Skeletal muscle tissue (tissue), 4 donors: ENCODE measurements around the gene SPATA31A1. TPM values are rescaled to one million over a fixed set of nuclear protein-coding genes. Genes with fewer than 3 reads are reported as not detected.
"Not testable (repeated sequence)": the region's sequence is repeated elsewhere in the genome, so short reads cannot be mapped to it uniquely, and the experiment has no call there.

ENCODE experiments used
- H3K27ac ChIP-seq: one replicate; pipeline ENCODE4 v1.7.0; 2013; ENCODE audit warnings: mild to moderate bottlenecking, low read depth, low read length, inconsistent platforms
- H3K27me3 ChIP-seq, 3 donors: one replicate each; pipeline ENCODE4 v1.7.0; 2013; ENCODE audit warnings: low read length in 3 of 3; ENCODE audit not compliant: control insufficient read depth in 3 of 3, insufficient read depth in 3 of 3
- H3K36me3 ChIP-seq, 3 donors: one replicate each; pipeline ENCODE4 v1.7.0; 2013; ENCODE audit warnings: low read length in 3 of 3; ENCODE audit not compliant: control insufficient read depth in 3 of 3, insufficient read depth in 3 of 3
- H3K4me1 ChIP-seq, 3 donors: one replicate each; pipeline ENCODE4 v1.7.0; 2013; ENCODE audit warnings: low read length in 3 of 3, mild to moderate bottlenecking in 3 of 3; ENCODE audit not compliant: control insufficient read depth in 3 of 3, insufficient read depth in 3 of 3
- H3K4me3 ChIP-seq, 3 donors: one replicate each; pipeline ENCODE4 v1.7.0; 2013; ENCODE audit warnings: low read length in 3 of 3
- H3K9ac ChIP-seq, 3 donors: one replicate each; pipeline ENCODE4 v1.7.0; 2013; ENCODE audit warnings: low read length in 3 of 3, mild to moderate bottlenecking in 3 of 3, moderate library complexity in 2 of 3, low read depth in 1 of 3
- H3K9me3 ChIP-seq, 3 donors: one replicate each; pipeline ENCODE4 v1.7.0; 2013; ENCODE audit warnings: low read length in 3 of 3; ENCODE audit not compliant: control insufficient read depth in 3 of 3
- total RNA-seq: library from RNA; depleted of rRNA; stranded (reverse); fragments of >200 nt; gene quantifications from one replicate; pipeline ENCODE4 v1.2.3, GENCODE V29; 2014
- donor health status: Osteomylitis.

SPATA31A1 gene
- total RNA-seq = not detected

DNA sequence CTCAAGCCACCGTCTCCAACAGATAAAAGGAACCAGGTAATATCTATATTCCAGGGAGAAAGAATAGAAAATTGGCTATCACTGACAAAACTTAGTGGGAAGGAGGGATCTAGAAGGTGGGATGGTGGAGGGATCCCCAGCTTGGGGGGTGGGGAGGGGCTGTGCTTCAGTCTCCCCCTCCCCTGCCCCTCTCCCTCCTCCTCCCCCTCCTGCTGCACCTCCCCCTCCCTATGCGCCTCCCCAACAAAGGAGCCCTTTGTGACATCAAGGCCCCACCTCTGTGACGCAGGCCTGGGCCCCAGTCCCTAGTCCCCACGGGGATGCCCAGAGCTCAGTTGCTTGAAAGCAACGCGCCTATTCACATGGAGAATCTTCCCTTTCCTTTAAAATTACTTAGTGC lies at the start of gene SPATA31A1:
SPATA31A1 (plus strand) TSS at position 301 of the 400 bp plus-strand sequence; CDS start at position 363, 62 bp downstream.
- not testable (repeated sequence) for H3K9ac ChIP-seq, H3K27me3 ChIP-seq, H3K4me1 ChIP-seq, H3K36me3 ChIP-seq, H3K9me3 ChIP-seq, H3K4me3 ChIP-seq, H3K27ac ChIP-seq

DNA sequence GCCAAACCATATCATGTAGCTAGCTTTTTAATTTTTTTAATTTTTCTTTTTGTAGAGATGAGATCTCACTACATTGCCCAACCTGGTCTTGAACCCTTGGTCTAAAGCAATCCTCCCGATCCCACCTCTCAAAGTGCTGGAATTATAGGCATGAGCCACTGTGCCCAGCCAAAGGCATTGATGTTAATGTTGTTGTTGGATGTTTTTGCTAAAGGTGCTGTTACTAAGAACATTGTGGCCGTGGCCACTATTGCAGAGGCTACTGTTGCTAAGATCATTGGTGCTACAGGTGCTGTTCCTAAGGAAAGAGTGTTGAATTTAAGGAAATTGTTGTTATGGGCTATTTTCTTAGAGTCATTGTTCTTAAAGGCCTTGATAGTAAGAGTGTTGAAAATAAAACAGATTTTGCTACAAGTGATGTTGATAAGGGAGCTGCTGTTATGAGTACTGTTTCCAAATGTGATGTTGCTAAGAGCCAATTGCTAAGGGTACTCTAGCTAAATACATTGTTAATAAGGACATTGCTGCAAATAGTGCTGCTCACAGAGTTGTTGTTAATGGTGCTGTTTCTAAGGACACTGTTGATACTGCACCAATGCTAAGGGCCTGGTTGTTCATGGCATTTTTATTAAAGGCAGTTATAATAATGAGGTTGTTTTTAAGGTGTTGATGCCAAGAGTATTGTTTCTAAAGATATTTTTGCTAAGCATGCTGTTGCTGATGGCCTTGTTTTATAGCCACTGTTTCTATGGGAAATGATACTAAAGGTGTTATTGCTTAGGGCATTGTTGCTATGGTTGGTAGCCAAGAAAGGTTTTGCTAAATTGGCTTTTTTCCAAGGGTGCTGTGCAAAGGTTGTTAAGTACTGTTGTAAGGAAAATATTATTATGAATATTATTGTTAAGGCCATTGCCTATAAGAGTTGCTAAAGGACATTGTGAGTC lies 52.1 kb downstream of the SPATA31A1 start:
- not testable (repeated sequence) for H3K4me3 ChIP-seq

DNA sequence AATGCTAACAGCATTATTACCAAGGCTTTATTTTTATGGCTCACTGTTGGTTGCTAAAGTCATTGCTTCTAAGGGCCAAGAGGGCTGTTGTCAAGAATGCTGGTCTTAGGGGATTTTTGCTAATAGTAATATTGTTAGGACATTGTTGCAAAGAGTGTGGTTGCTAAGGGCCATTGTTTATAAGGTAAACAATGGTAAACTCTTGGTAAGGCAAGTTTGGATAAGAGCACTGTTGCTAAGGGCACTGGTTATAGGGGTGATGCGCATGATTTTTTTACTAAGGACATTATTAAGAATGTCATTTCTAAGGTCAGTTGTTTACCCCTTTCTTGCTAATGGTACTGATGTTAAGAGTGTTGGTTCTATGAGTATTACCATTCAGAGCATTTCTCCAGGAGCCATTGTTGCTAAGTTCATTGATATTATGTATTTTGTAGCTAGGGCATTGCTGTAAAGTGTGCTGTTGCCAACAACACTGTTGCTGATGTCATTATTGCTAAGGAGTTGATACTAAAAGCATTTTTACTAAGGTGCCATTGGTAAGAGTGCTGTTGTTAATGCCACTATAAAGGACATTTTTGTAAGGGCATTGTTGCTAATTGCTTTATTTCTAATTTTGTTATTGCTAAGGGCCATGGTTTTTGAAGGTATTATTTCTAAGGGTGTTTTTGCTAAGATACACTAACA lies 55.9 kb downstream of the SPATA31A1 start:
- not testable (repeated sequence) for H3K9ac ChIP-seq, H3K9me3 ChIP-seq, H3K36me3 ChIP-seq, H3K4me1 ChIP-seq, H3K27ac ChIP-seq, H3K27me3 ChIP-seq, H3K4me3 ChIP-seq

More for the DNA sequence above, 52.1 kb downstream of the SPATA31A1 start:
- H3K9me3 ChIP-seq, H3K27me3 ChIP-seq, H3K9ac ChIP-seq, H3K4me1 ChIP-seq, H3K36me3 ChIP-seq, H3K27ac ChIP-seq: not testable (repeated sequence)

Other genes with a start within 250 kb of the SPATA31A1 start
- gene CNTNAP3, start 67.5 kb upstream of the SPATA31A1 start, total RNA-seq = 4.2 TPM